HepG2 (cell line): ENCODE measurements around the gene VAT1L.

ENCODE experiments used
- MAFK ChIP-seq, 2 experiments: IDR thresholded peaks in 1 of 2; conservative IDR thresholded peaks in 1 of 2; 2 replicates each; pipeline ENCODE4 v1.6.1; 2011; ENCODE audit warnings: improper control_type of control experiment in 2 of 2, low read length in 2 of 2
- SIN3A ChIP-seq: IDR thresholded peaks from 2 replicates; pipeline ENCODE4 v1.6.1; 2011; ENCODE audit warnings: low read depth, mild to moderate bottlenecking, control low read depth, low read length, borderline replicate concordance
- TF ChIP-seq, protein P1 (sequence below): sonication (generic); formaldehyde crosslinking; IDR thresholded peaks from 2 replicates; pipeline ENCODE4 v1.5.0; 2020; ENCODE audit warnings: mild to moderate bottlenecking, missing genetic modification reagents, moderate library complexity
- TF ChIP-seq, protein P2 (sequence below): sonication (generic); formaldehyde crosslinking; IDR thresholded peaks from 2 replicates; pipeline ENCODE4 v1.4.0; 2020; ENCODE audit warnings: missing genetic modification reagents

DNA sequence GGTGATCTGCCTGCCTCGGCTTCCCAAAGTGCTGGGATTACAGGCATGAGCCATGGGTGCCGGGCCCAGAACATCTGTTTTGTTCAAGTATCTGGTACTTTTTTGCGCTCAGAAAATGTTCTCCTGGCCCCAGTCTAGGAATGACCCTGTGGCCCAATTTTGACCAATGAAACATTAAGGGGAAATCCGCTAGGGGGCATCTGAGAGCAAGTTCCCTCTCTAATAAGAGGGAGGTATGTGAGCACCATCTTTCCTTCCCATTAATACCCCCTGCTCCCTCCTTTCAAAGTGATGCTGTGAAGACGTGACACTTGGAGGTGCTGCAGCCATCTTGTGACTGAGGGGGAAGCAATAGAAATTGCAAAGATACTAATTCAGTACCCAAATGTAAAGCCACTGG lies 217.5 kb downstream of the VAT1L start:
- TF ChIP-seq, protein P1, sequence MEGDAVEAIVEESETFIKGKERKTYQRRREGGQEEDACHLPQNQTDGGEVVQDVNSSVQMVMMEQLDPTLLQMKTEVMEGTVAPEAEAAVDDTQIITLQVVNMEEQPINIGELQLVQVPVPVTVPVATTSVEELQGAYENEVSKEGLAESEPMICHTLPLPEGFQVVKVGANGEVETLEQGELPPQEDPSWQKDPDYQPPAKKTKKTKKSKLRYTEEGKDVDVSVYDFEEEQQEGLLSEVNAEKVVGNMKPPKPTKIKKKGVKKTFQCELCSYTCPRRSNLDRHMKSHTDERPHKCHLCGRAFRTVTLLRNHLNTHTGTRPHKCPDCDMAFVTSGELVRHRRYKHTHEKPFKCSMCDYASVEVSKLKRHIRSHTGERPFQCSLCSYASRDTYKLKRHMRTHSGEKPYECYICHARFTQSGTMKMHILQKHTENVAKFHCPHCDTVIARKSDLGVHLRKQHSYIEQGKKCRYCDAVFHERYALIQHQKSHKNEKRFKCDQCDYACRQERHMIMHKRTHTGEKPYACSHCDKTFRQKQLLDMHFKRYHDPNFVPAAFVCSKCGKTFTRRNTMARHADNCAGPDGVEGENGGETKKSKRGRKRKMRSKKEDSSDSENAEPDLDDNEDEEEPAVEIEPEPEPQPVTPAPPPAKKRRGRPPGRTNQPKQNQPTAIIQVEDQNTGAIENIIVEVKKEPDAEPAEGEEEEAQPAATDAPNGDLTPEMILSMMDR (CRISPR knock-in tag), result 0 out of 2 replicates have a peak, but pooled peaks have one; percentile 20
- TF ChIP-seq SIN3A (no peak), MAFK (conservative IDR thresholded peaks at IDR 0.05 in 1 of 2, IDR thresholded peaks at IDR 0.05 in 1 of 2; ENCODE audit: low read length in 2 of 2) (no peak)
- TF ChIP-seq, protein P2, sequence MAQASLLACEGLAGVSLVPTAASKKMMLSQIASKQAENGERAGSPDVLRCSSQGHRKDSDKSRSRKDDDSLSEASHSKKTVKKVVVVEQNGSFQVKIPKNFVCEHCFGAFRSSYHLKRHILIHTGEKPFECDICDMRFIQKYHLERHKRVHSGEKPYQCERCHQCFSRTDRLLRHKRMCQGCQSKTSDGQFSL (CRISPR knock-in tag), result no peak
